Measurements from ENCODE around the gene DDR1.
"Not testable (repeated sequence)": the region's sequence is repeated elsewhere in the genome, so short reads cannot be mapped to it uniquely, and the experiment has no call there.

DDR1 gene

DNA sequence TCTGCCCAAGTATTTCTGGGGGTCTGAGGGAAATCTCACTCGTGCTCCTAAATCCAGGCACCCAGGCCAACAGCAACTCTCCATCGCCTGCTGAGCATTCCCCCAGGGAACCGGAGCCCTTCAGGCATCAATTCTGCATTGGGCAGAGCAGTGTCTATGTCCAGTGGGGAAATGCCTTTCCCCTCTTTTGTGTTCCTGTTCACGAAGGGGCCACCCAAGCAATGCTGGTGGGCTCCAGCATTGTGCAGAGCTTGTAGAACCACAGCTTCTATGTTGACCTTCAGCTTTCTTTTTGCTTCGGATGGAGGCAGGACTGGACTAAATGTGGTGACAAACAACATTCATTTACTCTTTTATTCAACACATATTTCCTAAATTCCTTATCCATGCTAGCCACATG, 27.2 kb upstream of the DDR1 start (continued):
- TF ChIP-seq, protein P1, sequence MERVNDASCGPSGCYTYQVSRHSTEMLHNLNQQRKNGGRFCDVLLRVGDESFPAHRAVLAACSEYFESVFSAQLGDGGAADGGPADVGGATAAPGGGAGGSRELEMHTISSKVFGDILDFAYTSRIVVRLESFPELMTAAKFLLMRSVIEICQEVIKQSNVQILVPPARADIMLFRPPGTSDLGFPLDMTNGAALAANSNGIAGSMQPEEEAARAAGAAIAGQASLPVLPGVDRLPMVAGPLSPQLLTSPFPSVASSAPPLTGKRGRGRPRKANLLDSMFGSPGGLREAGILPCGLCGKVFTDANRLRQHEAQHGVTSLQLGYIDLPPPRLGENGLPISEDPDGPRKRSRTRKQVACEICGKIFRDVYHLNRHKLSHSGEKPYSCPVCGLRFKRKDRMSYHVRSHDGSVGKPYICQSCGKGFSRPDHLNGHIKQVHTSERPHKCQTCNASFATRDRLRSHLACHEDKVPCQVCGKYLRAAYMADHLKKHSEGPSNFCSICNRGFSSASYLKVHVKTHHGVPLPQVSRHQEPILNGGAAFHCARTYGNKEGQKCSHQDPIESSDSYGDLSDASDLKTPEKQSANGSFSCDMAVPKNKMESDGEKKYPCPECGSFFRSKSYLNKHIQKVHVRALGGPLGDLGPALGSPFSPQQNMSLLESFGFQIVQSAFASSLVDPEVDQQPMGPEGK (CRISPR knock-in tag; IDR thresholded peaks at IDR 0.05; ENCODE audit: borderline replicate concordance), result no peak
- TF ChIP-seq, protein P2, sequence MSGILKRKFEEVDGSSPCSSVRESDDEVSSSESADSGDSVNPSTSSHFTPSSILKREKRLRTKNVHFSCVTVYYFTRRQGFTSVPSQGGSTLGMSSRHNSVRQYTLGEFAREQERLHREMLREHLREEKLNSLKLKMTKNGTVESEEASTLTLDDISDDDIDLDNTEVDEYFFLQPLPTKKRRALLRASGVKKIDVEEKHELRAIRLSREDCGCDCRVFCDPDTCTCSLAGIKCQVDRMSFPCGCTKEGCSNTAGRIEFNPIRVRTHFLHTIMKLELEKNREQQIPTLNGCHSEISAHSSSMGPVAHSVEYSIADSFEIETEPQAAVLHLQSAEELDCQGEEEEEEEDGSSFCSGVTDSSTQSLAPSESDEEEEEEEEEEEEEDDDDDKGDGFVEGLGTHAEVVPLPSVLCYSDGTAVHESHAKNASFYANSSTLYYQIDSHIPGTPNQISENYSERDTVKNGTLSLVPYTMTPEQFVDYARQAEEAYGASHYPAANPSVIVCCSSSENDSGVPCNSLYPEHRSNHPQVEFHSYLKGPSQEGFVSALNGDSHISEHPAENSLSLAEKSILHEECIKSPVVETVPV (CRISPR knock-in tag; IDR thresholded peaks at IDR 0.05), result no peak
- TF ChIP-seq SNAI2 (CRISPR knock-in tag; IDR thresholded peaks at IDR 0.05) (no peak), PPARA (CRISPR knock-in tag; IDR thresholded peaks at IDR 0.05; ENCODE audit: borderline replicate concordance) (no peak), ESRRG (CRISPR knock-in tag; IDR thresholded peaks at IDR 0.05) (no peak)

DNA sequence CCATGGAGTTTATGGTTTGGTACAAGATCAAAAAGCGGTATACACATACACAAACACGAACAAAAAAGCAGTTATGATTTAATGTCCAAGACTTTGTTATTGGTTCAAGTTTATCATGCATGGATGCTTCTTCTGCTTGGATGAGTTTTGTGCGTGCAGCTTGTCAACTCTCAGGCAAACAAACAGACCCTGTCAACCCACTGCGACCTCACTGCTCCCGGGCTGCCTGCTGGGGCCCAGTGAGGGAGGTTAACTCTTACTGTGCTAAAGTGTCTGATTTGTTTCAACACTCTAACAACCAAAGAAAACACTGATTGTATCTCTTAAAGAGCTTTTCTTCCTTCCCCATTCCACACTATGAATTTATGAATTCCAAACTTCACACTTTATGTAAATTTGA, 26.8 kb upstream of the DDR1 start:
- TF ChIP-seq ESRRG (CRISPR knock-in tag; IDR thresholded peaks at IDR 0.05), result no peak
- no peak for TF ChIP-seq ZC3H10 (CRISPR knock-in tag; IDR thresholded peaks at IDR 0.05)
- TF ChIP-seq BACH2 (CRISPR knock-in tag; IDR thresholded peaks at IDR 0.05; ENCODE audit: borderline replicate concordance), result no peak
- TF ChIP-seq, protein P3, sequence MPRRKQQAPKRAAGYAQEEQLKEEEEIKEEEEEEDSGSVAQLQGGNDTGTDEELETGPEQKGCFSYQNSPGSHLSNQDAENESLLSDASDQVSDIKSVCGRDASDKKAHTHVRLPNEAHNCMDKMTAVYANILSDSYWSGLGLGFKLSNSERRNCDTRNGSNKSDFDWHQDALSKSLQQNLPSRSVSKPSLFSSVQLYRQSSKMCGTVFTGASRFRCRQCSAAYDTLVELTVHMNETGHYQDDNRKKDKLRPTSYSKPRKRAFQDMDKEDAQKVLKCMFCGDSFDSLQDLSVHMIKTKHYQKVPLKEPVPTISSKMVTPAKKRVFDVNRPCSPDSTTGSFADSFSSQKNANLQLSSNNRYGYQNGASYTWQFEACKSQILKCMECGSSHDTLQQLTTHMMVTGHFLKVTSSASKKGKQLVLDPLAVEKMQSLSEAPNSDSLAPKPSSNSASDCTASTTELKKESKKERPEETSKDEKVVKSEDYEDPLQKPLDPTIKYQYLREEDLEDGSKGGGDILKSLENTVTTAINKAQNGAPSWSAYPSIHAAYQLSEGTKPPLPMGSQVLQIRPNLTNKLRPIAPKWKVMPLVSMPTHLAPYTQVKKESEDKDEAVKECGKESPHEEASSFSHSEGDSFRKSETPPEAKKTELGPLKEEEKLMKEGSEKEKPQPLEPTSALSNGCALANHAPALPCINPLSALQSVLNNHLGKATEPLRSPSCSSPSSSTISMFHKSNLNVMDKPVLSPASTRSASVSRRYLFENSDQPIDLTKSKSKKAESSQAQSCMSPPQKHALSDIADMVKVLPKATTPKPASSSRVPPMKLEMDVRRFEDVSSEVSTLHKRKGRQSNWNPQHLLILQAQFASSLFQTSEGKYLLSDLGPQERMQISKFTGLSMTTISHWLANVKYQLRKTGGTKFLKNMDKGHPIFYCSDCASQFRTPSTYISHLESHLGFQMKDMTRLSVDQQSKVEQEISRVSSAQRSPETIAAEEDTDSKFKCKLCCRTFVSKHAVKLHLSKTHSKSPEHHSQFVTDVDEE (CRISPR knock-in tag; IDR thresholded peaks at IDR 0.05), result no peak
- no peak for TF ChIP-seq SNAI2 (CRISPR knock-in tag; IDR thresholded peaks at IDR 0.05)
- no peak for TF ChIP-seq ZNF565 (CRISPR knock-in tag; conservative IDR thresholded peaks at IDR 0.05; ENCODE audit: low read depth)
- TF ChIP-seq, protein P1 (CRISPR knock-in tag; IDR thresholded peaks at IDR 0.05; ENCODE audit: borderline replicate concordance), result no peak
- TF ChIP-seq ZFP30 (CRISPR knock-in tag; IDR thresholded peaks at IDR 0.05), result no peak
- TF ChIP-seq, protein P4, sequence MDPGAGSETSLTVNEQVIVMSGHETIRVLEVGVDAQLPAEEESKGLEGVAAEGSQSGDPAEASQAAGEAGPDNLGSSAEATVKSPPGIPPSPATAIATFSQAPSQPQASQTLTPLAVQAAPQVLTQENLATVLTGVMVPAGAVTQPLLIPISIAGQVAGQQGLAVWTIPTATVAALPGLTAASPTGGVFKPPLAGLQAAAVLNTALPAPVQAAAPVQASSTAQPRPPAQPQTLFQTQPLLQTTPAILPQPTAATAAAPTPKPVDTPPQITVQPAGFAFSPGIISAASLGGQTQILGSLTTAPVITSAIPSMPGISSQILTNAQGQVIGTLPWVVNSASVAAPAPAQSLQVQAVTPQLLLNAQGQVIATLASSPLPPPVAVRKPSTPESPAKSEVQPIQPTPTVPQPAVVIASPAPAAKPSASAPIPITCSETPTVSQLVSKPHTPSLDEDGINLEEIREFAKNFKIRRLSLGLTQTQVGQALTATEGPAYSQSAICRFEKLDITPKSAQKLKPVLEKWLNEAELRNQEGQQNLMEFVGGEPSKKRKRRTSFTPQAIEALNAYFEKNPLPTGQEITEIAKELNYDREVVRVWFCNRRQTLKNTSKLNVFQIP (CRISPR knock-in tag; IDR thresholded peaks at IDR 0.05; ENCODE audit: borderline replicate concordance, low read depth), result no peak
- no peak for TF ChIP-seq TOX (CRISPR knock-in tag; IDR thresholded peaks at IDR 0.05; ENCODE audit: borderline replicate concordance)
- TF ChIP-seq, protein P5, sequence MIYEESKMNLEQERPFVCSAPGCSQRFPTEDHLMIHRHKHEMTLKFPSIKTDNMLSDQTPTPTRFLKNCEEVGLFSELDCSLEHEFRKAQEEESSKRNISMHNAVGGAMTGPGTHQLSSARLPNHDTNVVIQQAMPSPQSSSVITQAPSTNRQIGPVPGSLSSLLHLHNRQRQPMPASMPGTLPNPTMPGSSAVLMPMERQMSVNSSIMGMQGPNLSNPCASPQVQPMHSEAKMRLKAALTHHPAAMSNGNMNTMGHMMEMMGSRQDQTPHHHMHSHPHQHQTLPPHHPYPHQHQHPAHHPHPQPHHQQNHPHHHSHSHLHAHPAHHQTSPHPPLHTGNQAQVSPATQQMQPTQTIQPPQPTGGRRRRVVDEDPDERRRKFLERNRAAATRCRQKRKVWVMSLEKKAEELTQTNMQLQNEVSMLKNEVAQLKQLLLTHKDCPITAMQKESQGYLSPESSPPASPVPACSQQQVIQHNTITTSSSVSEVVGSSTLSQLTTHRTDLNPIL (CRISPR knock-in tag; IDR thresholded peaks at IDR 0.05; ENCODE audit: low read depth), result no peak
- TF ChIP-seq ZNF8 (CRISPR knock-in tag; IDR thresholded peaks at IDR 0.05), result no peak
- TF ChIP-seq RARB (CRISPR knock-in tag; IDR thresholded peaks at IDR 0.05), result no peak
- TF ChIP-seq ZFP3 (CRISPR knock-in tag; IDR thresholded peaks at IDR 0.05), result no peak
- TF ChIP-seq, protein P2 (CRISPR knock-in tag; IDR thresholded peaks at IDR 0.05), result no peak
- no peak for TF ChIP-seq PPARA (CRISPR knock-in tag; IDR thresholded peaks at IDR 0.05; ENCODE audit: borderline replicate concordance)
- no peak for TF ChIP-seq GLIS3 (CRISPR knock-in tag; IDR thresholded peaks at IDR 0.05)
- no peak for ATAC-seq

DNA sequence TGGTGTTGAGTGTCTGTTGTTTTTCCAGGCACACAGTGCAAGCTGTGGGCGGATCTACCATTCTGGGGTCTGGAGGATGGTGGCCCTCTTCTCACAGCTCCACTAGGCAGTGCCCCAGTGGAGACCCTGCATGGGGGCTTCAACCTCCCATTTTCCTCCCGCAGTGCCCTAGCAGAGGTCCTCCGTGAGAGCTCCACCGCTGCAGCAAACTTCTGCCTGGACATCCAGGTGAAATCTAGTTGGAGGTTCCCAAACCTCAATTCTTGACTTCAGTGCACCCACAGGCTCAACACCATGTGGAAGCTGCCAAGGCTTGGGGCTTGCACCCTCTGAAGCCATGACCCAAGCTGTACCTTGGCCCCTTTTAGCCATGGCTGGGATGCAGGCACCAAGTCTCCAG, 24.6 kb upstream of the DDR1 start:
- not testable (repeated sequence) for ATAC-seq
